CD4-positive, alpha-beta T cell treated with Interleukin-21 for 1 hour (primary cell): ENCODE results near the gene RPEL1.
"Not testable (repeated sequence)": the region's sequence is repeated elsewhere in the genome, so short reads cannot be mapped to it uniquely, and the experiment has no call there.

Source experiments
- DNase-seq: peaks from one replicate; pipeline ENCODE4 v3.0.0-alpha.2; 2020

RPEL1 gene

DNA sequence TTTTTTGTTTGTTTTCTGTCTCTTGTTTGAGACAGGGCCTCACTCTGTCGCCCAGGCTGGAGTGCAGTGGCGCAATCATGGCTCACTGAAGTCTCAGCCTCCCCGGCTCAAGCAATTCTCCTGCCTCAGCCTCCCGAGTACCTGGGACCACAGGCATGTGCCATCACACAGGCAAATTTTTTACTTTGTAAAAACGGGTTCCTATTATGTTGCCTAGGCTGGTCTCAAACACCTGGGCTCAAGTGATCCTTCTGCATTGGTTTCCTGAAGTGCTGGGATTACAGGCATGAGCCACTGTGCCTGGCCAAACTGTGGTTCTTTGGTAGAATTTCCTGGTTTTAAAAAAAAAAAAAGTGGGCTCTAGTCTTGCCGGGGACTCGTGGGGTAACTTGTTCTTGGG lies at the start of gene RPEL1:
Gene RPEL1 (plus strand): TSS at position 301 of the 400 bp plus-strand sequence. CDS start 110 bp downstream, outside the sequence.
- DNase-seq, result not testable (repeated sequence)

GRCh38 chr10:103196516-103196915 lies 49.2 kb upstream of the RPEL1 start:
- no peak for DNase-seq

GRCh38 chr10:103197174-103197573 lies 48.5 kb upstream of the RPEL1 start:
- peak; percentile 5 for DNase-seq

DNA sequence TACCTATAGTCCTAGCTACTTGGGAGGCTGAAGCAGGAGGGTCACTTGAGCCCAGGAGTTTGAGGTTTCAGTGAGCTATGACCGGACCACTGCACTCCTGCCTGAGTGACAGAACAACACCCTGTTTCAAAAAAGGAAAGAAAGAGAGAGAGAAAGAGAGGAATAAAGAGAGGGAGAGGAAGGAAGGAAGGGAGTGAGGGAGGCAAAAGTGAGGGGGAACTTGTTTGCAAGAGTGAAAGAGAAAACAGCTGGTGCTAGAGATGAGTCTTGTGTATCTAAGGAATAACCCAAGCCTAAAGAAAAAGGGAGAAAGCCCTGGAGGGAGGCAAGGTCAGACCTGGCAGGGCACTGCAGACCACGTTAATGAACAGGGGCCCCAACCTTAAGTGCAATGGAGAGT lies 47.8 kb upstream of the RPEL1 start:
- DNase-seq, result no peak

DNA sequence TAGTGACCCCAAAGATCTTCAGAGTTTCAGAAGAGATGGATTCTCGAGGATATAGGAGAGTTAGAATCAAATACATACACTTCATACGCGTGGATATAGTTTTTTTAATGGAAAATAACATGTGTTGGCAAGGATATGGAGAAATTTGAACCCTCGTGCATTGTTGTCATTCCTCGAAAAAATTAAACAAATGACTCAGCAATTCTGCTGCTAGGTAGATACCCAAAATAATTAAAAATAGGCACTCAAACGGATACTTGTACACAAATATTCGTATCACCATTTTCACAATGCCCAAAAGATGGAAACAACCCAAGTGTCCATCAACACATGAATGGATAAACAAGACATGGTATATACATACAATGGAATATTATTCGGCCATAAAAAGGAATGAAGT lies 47.0 kb upstream of the RPEL1 start:
- DNase-seq, result no peak

DNA sequence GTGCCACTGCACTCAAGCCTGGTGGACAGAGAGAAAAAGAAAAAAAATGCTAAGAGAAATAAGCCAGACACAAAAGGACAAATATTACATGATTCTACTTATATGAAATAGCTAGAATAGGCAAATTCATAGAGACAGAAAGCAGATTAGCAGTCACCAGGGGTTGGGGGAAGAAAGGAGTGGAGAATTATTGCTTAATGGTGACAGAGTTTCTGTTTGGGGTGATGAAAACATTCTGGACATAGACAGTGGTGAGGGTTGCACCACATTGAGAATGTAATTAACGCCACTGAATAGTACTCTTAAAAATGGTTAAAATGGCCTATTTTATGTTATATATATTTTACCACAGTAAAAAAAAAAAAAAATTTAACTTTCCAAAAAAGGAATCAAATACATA lies 46.2 kb upstream of the RPEL1 start:
- DNase-seq, result no peak

GRCh38 chr10:103202319-103202718 lies 43.4 kb upstream of the RPEL1 start:
- no peak for DNase-seq

GRCh38 chr10:103203466-103203865 lies 42.2 kb upstream of the RPEL1 start:
- no peak for DNase-seq

DNA sequence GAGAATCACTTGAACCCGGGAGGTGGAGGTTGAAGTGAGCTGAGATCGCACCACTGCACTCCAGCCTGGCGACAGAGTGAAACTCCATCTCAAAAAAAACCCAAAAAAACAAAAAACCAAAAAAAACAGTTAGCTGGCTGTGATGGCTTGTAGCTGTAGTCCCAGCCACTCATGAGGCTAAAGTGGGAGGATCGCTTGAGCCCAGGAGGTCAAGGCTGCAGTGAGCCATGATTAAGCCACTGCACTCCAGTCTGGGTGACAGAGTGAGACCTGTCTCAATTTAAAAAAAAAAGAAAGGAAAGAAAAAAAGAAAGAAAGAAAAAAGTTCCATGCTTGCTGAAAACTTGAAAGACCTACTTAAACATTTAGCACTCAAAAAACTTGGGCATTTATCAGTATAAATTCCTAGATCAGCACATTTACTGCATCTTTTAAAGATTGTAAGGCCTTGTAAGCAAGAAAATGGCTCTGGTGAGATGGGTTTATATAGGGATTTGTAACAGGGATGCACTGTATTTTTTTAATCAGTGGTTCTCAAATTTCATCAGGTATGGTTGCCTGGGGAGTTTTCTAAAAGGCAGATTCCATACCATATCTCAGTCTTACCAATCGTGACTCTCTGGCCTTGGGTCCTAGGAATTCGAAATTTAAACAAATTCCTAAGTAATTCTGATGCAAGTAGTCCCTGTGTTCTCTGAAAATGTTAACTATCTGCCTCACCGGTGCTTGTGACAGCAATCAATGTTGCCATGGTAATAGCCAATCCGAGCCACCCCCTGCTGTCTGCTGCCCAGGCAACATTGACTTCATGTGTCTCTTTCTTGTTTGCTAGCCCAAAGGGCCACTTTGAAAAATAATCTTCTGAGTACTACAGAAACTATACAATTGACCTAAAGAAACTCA lies 41.1 kb upstream of the RPEL1 start:
- DNase-seq, result no peak

DNA sequence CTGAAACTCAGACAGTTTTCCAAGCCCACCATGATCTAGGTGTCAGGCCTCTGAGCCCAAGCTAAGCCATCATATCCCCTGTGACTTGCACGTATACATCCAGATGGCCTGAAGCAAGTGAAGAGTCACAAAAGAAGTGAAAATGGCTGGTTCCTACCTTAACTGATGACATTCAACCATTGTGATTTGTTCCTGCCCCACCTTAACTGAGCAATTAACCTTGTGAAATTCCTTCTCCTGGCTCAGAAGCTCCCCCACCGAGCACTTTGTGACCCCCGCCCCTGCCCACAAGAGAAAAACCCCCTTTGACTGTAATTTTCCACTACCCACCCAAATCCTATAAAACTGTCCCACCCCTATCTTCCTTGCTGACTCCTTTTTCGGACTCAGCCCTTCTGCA lies 40.3 kb upstream of the RPEL1 start:
- not testable (repeated sequence) for DNase-seq

DNA sequence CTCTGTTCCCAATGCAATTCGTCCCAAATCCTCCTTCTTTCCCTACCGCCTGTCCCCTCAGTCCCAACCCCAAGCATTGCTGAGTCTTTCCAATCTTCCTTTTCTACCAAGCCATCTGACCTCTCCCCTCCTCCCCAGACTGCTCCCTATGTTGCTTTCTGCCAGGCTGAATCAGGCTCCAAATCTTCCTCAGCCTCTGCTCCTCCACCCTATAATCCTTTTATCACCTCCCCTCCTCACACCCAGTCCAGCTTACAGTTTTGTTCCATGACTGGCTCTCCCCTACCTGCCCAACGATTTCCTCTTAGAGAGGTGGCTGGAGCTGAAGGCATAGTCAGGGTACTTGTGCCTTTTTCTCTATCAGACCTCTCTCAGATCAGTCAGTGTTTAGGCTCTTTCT lies 39.0 kb upstream of the RPEL1 start:
- not testable (repeated sequence) for DNase-seq

- DNase-seq, result no peak
Observed at GRCh38 chr10:103207141-103207540, 38.5 kb upstream of the RPEL1 start.

- not testable (repeated sequence) for DNase-seq
Observed at GRCh38 chr10:103207643-103208042, 38.0 kb upstream of the RPEL1 start.

DNA sequence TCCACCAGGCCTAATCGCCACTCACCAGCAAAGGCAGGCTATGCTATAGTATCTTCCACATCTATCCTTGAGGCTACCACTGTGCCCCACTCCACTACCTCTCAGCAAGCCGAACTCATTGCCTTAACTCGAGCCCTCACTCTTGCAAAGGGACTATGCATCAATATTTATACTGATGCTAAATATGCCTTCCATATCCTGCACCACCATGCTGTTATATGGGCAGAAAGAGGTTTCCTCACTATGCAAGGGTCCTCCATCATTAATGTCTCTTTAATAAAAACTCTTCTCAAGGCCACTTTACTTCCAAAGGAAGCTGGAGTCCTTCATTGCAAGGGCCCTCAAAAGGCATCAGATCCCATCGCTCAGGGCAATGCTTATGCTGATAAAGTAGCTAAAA lies 35.4 kb upstream of the RPEL1 start:
- not testable (repeated sequence) for DNase-seq

GRCh38 chr10:103215601-103216000 lies 30.1 kb upstream of the RPEL1 start:
- DNase-seq, result no peak

DNA sequence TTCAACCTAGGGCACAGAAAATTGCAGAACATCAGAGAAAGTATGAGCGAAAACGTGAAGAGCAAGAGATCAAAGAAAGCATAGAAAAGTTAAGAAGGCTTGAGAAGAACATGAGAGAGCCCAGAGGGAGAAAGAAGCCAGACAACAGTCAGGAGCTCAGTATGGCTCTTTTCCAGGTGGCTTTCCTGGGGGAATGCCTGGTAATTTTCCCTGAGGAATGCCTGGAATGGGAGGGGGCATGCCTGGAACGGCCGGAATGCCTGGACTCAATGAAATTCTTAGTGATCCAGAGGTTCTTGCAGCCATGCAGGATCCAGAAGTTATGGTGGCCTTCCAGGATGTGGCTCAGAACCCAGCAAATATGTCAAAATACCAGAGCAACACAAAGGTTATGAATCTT lies 29.3 kb upstream of the RPEL1 start:
- DNase-seq, result not testable (repeated sequence)

GRCh38 chr10:103224133-103224532 lies 21.6 kb upstream of the RPEL1 start:
- DNase-seq, result no peak

- not testable (repeated sequence) for DNase-seq
Observed at GRCh38 chr10:103224721-103225120, 21.0 kb upstream of the RPEL1 start.

- no peak for DNase-seq
Observed at GRCh38 chr10:103225939-103226338, 19.7 kb upstream of the RPEL1 start.

DNA sequence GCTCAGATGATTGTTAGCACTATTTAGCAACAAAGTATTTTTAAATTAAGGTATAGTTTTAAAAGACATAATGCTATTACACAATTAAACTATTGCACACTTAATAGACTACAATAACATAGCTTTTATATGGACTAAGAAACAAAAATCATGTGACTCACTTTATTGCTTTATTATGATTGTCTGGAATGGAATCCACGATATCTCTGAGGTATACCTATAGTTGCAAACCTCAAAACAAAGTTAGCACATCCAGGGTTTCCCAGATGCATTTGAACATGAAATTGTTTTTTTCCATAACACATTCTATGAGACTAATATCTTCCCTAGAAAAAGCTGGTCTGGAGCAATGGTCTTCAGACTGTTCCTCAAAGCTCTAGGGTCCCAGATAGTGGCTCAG lies 18.3 kb upstream of the RPEL1 start:
- no peak for DNase-seq

GRCh38 chr10:103231047-103231551 lies 14.6 kb upstream of the RPEL1 start:
- DNase-seq, result no peak

- no peak for DNase-seq
Observed at GRCh38 chr10:103232131-103232673, 13.5 kb upstream of the RPEL1 start.

DNA sequence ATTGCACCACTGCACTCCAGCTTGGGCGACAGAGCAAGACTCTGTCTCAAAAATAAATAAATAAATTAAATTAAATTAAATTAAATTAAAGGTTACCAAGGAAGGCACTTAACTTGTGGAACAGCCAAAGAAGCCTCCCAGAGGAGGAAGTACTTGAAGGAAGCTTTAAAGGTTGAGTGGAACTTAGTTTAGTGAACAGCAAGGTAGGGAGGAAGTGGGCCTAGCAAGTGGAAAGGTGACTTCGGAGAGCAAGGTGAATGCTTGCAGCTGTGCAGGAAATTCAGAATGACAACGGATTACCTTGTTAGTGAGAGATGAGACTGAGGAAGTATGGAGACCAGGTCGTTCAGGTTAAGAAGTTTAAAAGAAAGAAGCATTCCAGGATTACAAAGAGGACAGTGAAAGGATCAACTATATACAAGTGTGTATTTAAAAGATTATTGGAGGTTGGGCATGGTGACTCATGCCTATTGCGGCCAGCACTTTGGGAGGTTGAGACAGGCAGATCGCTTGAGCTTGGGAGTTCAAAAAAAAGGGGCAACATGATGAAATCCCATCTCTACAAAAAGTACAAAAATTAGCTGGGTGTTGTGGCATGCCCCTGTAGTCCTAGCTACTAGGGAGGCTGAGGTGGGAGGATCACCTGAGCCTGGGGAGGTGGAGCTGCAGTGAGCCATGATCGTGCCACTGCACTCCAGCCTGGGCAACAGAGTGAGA lies 12.8 kb upstream of the RPEL1 start:
- DNase-seq, result no peak

- no peak for DNase-seq
Observed at GRCh38 chr10:103235775-103236174, 9.9 kb upstream of the RPEL1 start.
